H9 (cell line): ENCODE measurements around the gene C16orf74. TPM values are rescaled to one million over a fixed set of nuclear protein-coding genes. Genes with fewer than 3 reads are reported as not detected.

Experiments used
- DNase-seq: peaks from one replicate; pipeline ENCODE4 v3.0.0-alpha.2; 2017
- H2AFZ ChIP-seq: one replicate; pipeline ENCODE4 v1.6.1; 2013; ENCODE audit warnings: mild to moderate bottlenecking, low read length, control low read depth, moderate library complexity
- H2AK5ac ChIP-seq: 2 replicates; pipeline ENCODE4 v1.6.1; 2013; ENCODE audit warnings: low read length, control low read depth, mixed read lengths; ENCODE audit not compliant: insufficient read length
- H2BK120ac ChIP-seq: one replicate; pipeline ENCODE4 v1.6.1; 2013; ENCODE audit warnings: low read depth, mild to moderate bottlenecking, low read length, control low read depth, inconsistent platforms; ENCODE audit not compliant: poor library complexity, severe bottlenecking
- H2BK12ac ChIP-seq: 2 replicates; pipeline ENCODE4 v1.6.1; 2013; ENCODE audit warnings: low read length, control low read depth, mixed read lengths, low read depth; ENCODE audit not compliant: insufficient read length
- H2BK15ac ChIP-seq: 2 replicates; pipeline ENCODE4 v1.6.1; 2013; ENCODE audit warnings: low read depth, low read length, control low read depth
- H2BK20ac ChIP-seq: one replicate; pipeline ENCODE4 v1.6.1; 2013; ENCODE audit warnings: low read depth, mild to moderate bottlenecking, low read length, control low read depth, inconsistent platforms; ENCODE audit not compliant: poor library complexity, severe bottlenecking
- H2BK5ac ChIP-seq: 2 replicates; pipeline ENCODE4 v1.6.1; 2013; ENCODE audit warnings: low read length, control low read depth, mixed read lengths; ENCODE audit not compliant: insufficient read length
- H3K14ac ChIP-seq: 2 replicates; pipeline ENCODE4 v1.6.1; 2013; ENCODE audit warnings: low read length, control low read depth; ENCODE audit not compliant: insufficient read depth
- H3K18ac ChIP-seq: 2 replicates; pipeline ENCODE4 v1.6.1; 2013; ENCODE audit warnings: low read depth, mild to moderate bottlenecking, mixed read lengths, low read length, control low read depth; ENCODE audit not compliant: insufficient read length
- H3K23ac ChIP-seq: 2 replicates; pipeline ENCODE4 v1.6.1; 2013; ENCODE audit warnings: low read length, control low read depth, mixed read lengths, low read depth; ENCODE audit not compliant: insufficient read length
- H3K23me2 ChIP-seq: 2 replicates; pipeline ENCODE4 v1.6.1; 2013; ENCODE audit warnings: low read depth, mild to moderate bottlenecking, mixed read lengths, low read length, control low read depth; ENCODE audit not compliant: insufficient read length, poor library complexity, severe bottlenecking
- H3K27ac ChIP-seq: 2 replicates; pipeline ENCODE4 v1.5.1; 2013; ENCODE audit warnings: low read length, control low read depth, mixed read lengths, low read depth; ENCODE audit not compliant: insufficient read length
- H3K27me3 ChIP-seq: 2 replicates; pipeline ENCODE4 v1.6.1; 2013; ENCODE audit warnings: low read length, control low read depth, inconsistent platforms; ENCODE audit not compliant: insufficient read depth
- H3K4ac ChIP-seq: 2 replicates; pipeline ENCODE4 v1.6.1; 2013; ENCODE audit warnings: low read depth, mild to moderate bottlenecking, control low read depth, inconsistent platforms, low read length, moderate library complexity
- H3K4me1 ChIP-seq: 2 replicates; pipeline ENCODE4 v1.6.1; 2013; ENCODE audit warnings: low read length, control low read depth, inconsistent platforms; ENCODE audit not compliant: insufficient read depth
- H3K4me2 ChIP-seq: 2 replicates; pipeline ENCODE4 v1.6.1; 2013; ENCODE audit warnings: low read length, control low read depth, mixed read lengths; ENCODE audit not compliant: insufficient read length, insufficient read depth
- H3K56ac ChIP-seq: 2 replicates; pipeline ENCODE4 v1.6.1; 2013; ENCODE audit warnings: low read depth, mild to moderate bottlenecking, mixed read lengths, low read length, control low read depth; ENCODE audit not compliant: insufficient read length
- H3K79me1 ChIP-seq: 2 replicates; pipeline ENCODE4 v1.6.1; 2013; ENCODE audit warnings: low read depth, mild to moderate bottlenecking, moderate library complexity, low read length, control low read depth, inconsistent platforms; ENCODE audit not compliant: insufficient read depth, poor library complexity, severe bottlenecking
- H3K79me2 ChIP-seq: 2 replicates; pipeline ENCODE4 v1.6.1; 2013; ENCODE audit warnings: low read length, control low read depth, inconsistent platforms; ENCODE audit not compliant: insufficient read depth
- H3K9ac ChIP-seq: 2 replicates; pipeline ENCODE4 v1.6.1; 2013; ENCODE audit warnings: low read length, control low read depth, mixed read lengths; ENCODE audit not compliant: insufficient read length; ENCODE audit errors: extremely low read depth
- H3K9me3 ChIP-seq: one replicate; pipeline ENCODE4 v1.6.1; 2013; ENCODE audit warnings: low read depth, low read length, inconsistent platforms; ENCODE audit not compliant: control insufficient read depth
- H3T11ph ChIP-seq: one replicate; pipeline ENCODE4 v1.6.1; 2013; ENCODE audit warnings: mild to moderate bottlenecking, low read length, control low read depth, inconsistent platforms
- H4K20me1 ChIP-seq: one replicate; pipeline ENCODE4 v1.6.1; 2013; ENCODE audit not compliant: control insufficient read depth, insufficient read length, insufficient read depth
- H4K5ac ChIP-seq: 2 replicates; pipeline ENCODE4 v1.6.1; 2013; ENCODE audit warnings: low read depth, mild to moderate bottlenecking, mixed read lengths, low read length, control low read depth; ENCODE audit not compliant: insufficient read length
- H4K8ac ChIP-seq: replicated peaks from 2 replicates; pipeline ENCODE4 v1.6.1; 2013; ENCODE audit warnings: low read length, control low read depth, mixed read lengths, low read depth; ENCODE audit not compliant: insufficient read length
- H4K91ac ChIP-seq: 2 replicates; pipeline ENCODE4 v1.6.1; 2013; ENCODE audit warnings: low read depth, mild to moderate bottlenecking, moderate library complexity, mixed read lengths, low read length, control low read depth; ENCODE audit not compliant: insufficient read length
- H3K27ac Mint-ChIP-seq, 3 experiments: 2 replicates in 2 of 3; 3 replicates in 1 of 3; pipeline ENCODE4 v1.8.0; 2020 to 2021; ENCODE audit warnings: mixed read lengths in 3 of 3, mild to moderate bottlenecking in 1 of 3, moderate library complexity in 1 of 3
- H3K27me3 Mint-ChIP-seq: 2 replicates; pipeline ENCODE4 v1.8.0; 2021; ENCODE audit warnings: low read depth, mild to moderate bottlenecking, moderate library complexity, mixed read lengths
- H3K36me3 Mint-ChIP-seq, 3 experiments: 2 replicates in 2 of 3; 3 replicates in 1 of 3; pipeline ENCODE4 v1.8.0; 2020 to 2021; ENCODE audit warnings: low read depth in 3 of 3, mixed read lengths in 3 of 3; ENCODE audit not compliant: insufficient read depth in 1 of 3
- H3K4me1 Mint-ChIP-seq, 2 experiments: 2 replicates each; pipeline ENCODE4 v1.8.0; 2020; ENCODE audit warnings: mixed read lengths in 2 of 2
- H3K4me3 Mint-ChIP-seq, 2 experiments: 2 replicates in 1 of 2; 3 replicates in 1 of 2; pipeline ENCODE4 v1.8.0; 2020 to 2021; ENCODE audit warnings: mild to moderate bottlenecking in 2 of 2, mixed read lengths in 2 of 2, moderate library complexity in 1 of 2
- H3K9me3 Mint-ChIP-seq, 2 experiments: 2 replicates in 1 of 2; 3 replicates in 1 of 2; pipeline ENCODE4 v1.8.0; 2020; ENCODE audit warnings: mild to moderate bottlenecking in 2 of 2, mixed read lengths in 2 of 2, moderate library complexity in 1 of 2
- CTCF ChIP-seq: fragments of 200-600 bp; sonication (generic); conservative IDR thresholded peaks from 3 replicates; pipeline ENCODE4 v1.8.0; 2021; ENCODE audit warnings: antibody characterized with exemption, mild to moderate bottlenecking
- WGBS: extraction: QIAGEN DNeasy Blood & Tissue Kit; methylation state at CpG from one replicate; pipeline ENCODE4 v1.1.7; 2013; ENCODE audit warnings: missing lambda C conversion rate, low lambda C conversion rate, mixed read lengths; ENCODE audit not compliant: insufficient read length; ENCODE audit errors: extremely low coverage; 5-methylcytosine and 5-hydroxymethylcytosine counted together
- total RNA-seq: library from RNA; stranded (reverse); gene quantifications from 2 replicates; pipeline ENCODE4 v1.2.1, GENCODE V29; 2021

C16orf74 gene
- total RNA-seq, 1 experiment from 2014 or later, result 5.6 TPM

GRCh38 chr16:85781695-85782370 is 30.9 kb upstream of the C16orf74 start:
- Histone ChIP-seq H3K9me3 (no peaks in the 10 kb centered on the region), H2AFZ (no peak overlapping the region), H3K56ac (no peak overlapping the region), H4K5ac (no peak overlapping the region), H2BK120ac (no peak overlapping the region), H2BK5ac (no peak overlapping the region), H3K79me1 (no peaks in the 10 kb centered on the region), H4K8ac (no peak overlapping the region), H3K27ac (no peak overlapping the region), H3K23ac (no peak overlapping the region), H4K20me1 (no peaks in the 10 kb centered on the region), H3K23me2 (no peaks in the 10 kb centered on the region), H3K4me2 (no peak overlapping the region), H3K18ac (no peak overlapping the region), H3K9ac (no peak overlapping the region), H2BK15ac (no peak overlapping the region), H3T11ph (no peak overlapping the region), H2BK12ac (no peak overlapping the region), H3K14ac (no peak overlapping the region), H2BK20ac (no peak overlapping the region), H2AK5ac (no peak overlapping the region), H3K27me3 (no peaks in the 10 kb centered on the region), H4K91ac (no peak overlapping the region), H3K4ac (no peak overlapping the region), H3K79me2 (no peaks in the 10 kb centered on the region; the same call in 1 of the 2 replicates), H3K4me1 (no peaks in the 10 kb centered on the region)
- Mint-ChIP-seq H3K27ac (peak overlapping the region; percentile 6 to 22 (median 14); a peak in 3 of 7 replicates), H3K4me3 (no peak overlapping the region), H3K4me1 (no peaks in the 10 kb centered on the region), H3K9me3 (no peaks in the 10 kb centered on the region), H3K27me3 (no peaks in the 10 kb centered on the region), H3K36me3 (peaks cover 19 to 68% (median 59%) of the 10 kb centered on the region in 3 experiments; a peak in 6 of 7 replicates)
- no peak for TF ChIP-seq CTCF
- no CpG with 5 or more reads among the region's 16 CpGs for WGBS
- DNase-seq, result no peak
